ENCODE measurements around the gene TMEM256. TPM values are rescaled to one million over a fixed set of nuclear protein-coding genes. Genes with fewer than 3 reads are reported as not detected.
A peak's percentile ranks its signal among the peaks of the same experiment; 100 is the strongest.

Gene TMEM256
- total RNA-seq, 1 donor from 2014 or later, result 80.3 TPM

- FAIRE-seq, result no peak
- no peak for DNase-seq (ENCODE audit: low spot score in 2 of 2)
Observed at GRCh38 chr17:7409716-7410115, 5.8 kb upstream of the TMEM256 start.

DNA sequence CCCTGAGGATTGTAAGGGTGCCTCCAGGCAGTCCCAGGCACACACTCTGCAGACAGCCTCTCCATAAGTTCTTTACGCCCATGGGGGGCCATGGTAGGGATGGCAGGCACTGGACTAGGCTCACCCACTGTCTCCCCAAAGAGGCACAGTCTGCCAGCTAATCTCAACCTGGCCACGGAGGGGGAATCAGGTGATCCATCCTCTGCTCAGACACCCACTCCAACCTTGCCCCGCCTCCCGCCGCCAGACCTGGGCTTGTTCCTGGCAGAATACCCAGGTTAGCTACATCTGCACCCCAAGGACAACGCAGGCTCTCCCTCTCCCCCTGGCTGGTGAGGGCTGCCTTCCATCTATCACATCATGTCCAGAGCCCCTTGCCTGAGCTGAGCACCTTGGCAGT lies 5.0 kb upstream of the TMEM256 start:
- DNase-seq (ENCODE audit: low spot score in 2 of 2), result no peak
- FAIRE-seq, result no peak

GRCh38 chr17:7408252-7408727 lies 4.4 kb upstream of the TMEM256 start:
- FAIRE-seq (no peak), DNase-seq (ENCODE audit: low spot score in 2 of 2) (no peak)

DNA sequence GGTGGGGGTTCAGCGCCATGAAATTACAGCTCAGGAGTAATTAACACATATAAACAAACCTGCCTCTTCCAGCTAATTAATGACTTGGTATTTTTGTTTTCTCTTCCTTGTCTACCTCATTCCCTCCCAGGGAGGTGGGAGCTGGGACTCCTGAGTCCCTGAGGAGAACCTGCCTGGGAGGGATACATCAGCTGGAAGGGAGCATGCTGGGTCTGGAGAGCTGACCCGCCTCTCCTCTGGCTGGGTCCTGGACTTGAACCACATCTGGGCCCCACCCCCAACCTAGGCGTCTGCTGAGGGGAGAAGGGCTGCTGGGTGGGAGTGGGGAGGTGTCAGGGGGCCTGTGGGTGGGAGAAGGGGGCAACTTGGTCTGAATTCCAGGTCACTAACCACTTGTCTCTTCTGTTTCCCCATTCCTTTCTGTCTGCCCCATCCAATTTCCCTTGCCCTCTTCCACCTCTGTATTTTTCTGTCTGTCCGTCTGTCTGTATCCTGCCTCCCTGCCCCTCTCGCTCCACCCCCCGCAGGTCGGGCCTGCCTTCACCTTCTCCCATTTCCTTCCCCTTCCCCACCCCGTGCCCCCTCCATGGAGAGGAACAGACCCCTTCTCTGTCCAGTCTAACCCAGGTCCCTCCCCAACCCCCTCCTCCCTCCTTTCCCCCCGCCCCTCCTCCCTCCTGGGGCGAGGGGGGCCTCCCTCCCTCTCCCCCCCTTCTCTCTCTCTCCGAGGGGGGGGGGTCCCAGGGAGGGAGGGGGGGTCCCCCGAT lies 3.8 kb upstream of the TMEM256 start, which contains the start of gene NLGN2:
TSS of gene NLGN2 (plus strand) at position 361 of the 767 bp plus-strand sequence. CDS start 411 bp downstream, outside the sequence.
- DNase-seq (ENCODE audit: low spot score in 2 of 2) (no peak), FAIRE-seq (no peak)

GRCh38 chr17:7407082-7407481 lies 3.2 kb upstream of the TMEM256 start:
- DNase-seq (ENCODE audit: low spot score in 2 of 2) (no peak), FAIRE-seq (no peak)

- no peak for FAIRE-seq
- no peak for DNase-seq (ENCODE audit: low spot score in 2 of 2)
Observed at GRCh38 chr17:7406235-7406825, 2.4 kb upstream of the TMEM256 start.

- FAIRE-seq (no peak), DNase-seq (ENCODE audit: low spot score in 2 of 2) (no peak)
Observed at GRCh38 chr17:7405350-7406234, 1.7 kb upstream of the TMEM256 start.

GRCh38 chr17:7404737-7405349 lies 946 bp upstream of the TMEM256 start:
- DNase-seq (ENCODE audit: low spot score in 2 of 2), result peak; percentile 80 to 89
- no peak for FAIRE-seq

GRCh38 chr17:7403727-7403976 lies 245 bp downstream of the TMEM256 start:
- FAIRE-seq, result no peak
- no peak for DNase-seq (ENCODE audit: low spot score in 2 of 2)

GRCh38 chr17:7403043-7403726 lies 712 bp downstream of the TMEM256 start:
- no peak for FAIRE-seq
- no peak for DNase-seq (ENCODE audit: low spot score in 2 of 2)

GRCh38 chr17:7398612-7399011 lies 5.3 kb downstream of the TMEM256 start:
- DNase-seq (ENCODE audit: low spot score in 2 of 2), result no peak
- FAIRE-seq, result no peak

- no peak for FAIRE-seq
Observed at GRCh38 chr17:7396147-7396546, 7.8 kb downstream of the TMEM256 start.

DNA sequence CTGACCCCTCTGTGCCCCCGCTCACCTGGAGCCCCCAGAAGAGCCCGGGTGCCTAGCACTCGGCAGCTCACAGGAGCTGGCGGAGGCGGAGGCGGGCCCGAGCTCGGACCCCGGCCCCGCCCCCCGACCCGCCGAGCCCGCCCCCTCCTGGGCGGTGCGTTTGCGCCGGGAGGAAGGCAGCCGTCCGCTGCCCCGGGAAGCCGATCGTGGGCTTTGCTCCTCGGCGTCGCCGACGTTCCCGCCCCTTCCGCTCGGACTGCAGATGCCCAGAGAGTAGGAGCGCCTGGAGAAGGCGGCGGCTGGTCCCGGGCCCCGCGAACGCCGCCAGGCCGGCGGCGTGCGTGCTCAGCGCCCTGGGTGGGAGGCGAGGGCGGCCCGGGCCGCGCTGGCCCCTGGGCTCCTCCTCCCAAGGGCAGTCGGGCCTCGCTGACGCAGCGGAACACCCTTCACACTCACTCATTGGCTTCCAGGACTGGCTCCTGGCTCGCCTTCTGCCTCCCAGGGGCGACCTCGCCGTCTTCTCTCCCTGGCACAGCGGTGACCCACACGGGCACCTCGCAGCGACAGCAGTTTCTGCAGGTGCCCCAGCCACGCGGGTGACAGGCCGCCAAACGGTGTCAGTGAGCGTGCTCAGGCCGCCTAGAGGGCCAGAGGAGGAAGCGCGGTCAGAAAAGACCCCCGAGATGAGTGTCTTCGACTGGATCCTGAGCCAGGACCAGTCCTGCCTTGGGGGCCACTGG lies 9.3 kb downstream of the TMEM256 start, which contains the start of gene PLSCR3:
TSS of gene PLSCR3 (minus strand) at position 74 of the 740 bp plus-strand sequence. CDS start 415 bp downstream, outside the sequence.
- peak; percentile 96 to 97 for DNase-seq (ENCODE audit: low spot score in 2 of 2)
- no peak for FAIRE-seq

More at GRCh38 chr17:7396147-7396546, 7.8 kb downstream of the TMEM256 start:
- DNase-seq (ENCODE audit: low spot score in 2 of 2), result no peak

GRCh38 chr17:7393613-7394451 lies 10.1 kb downstream of the TMEM256 start:
- FAIRE-seq (no peak), DNase-seq (ENCODE audit: low spot score in 2 of 2) (no peak)

GRCh38 chr17:7392696-7393612 lies 10.9 kb downstream of the TMEM256 start:
- DNase-seq (ENCODE audit: low spot score in 2 of 2), result no peak
- no peak for FAIRE-seq

- DNase-seq (ENCODE audit: low spot score in 2 of 2), result no peak
- no peak for FAIRE-seq
Observed at GRCh38 chr17:7391307-7391706, 12.6 kb downstream of the TMEM256 start.
